Left lung (tissue), 10 donors: ENCODE data around the gene ANGEL2. TPM values are rescaled to one million over a fixed set of nuclear protein-coding genes. Genes with fewer than 3 reads are reported as not detected.
"Not testable (repeated sequence)": the region's sequence is repeated elsewhere in the genome, so short reads cannot be mapped to it uniquely, and the experiment has no call there.

Source experiments
- ATAC-seq: fragments of 200-7000 bp; cut with Tn5 transposase; one replicate; pipeline ENCODE4 v1.9.1; 2020; ENCODE audit warnings: moderate library complexity
- DNase-seq, 4 donors: peaks; one replicate each; pipeline ENCODE4 v3.0.0-alpha.2; 2013 to 2020
- H3K27ac ChIP-seq, 2 donors: fragments of 200-600 bp; sonication (generic) in 1 of 2; one replicate each; pipeline versions ENCODE4 v1.5.0 to v1.8.0; 2020 to 2021
- H3K27me3 ChIP-seq, 2 donors: fragments of 200-600 bp; sonication (generic) in 1 of 2; one replicate each; pipeline versions ENCODE4 v1.5.0 to v1.8.0; 2020 to 2021
- H3K36me3 ChIP-seq, 2 donors: fragments of 200-600 bp; sonication (generic) in 1 of 2; one replicate each; pipeline versions ENCODE4 v1.5.0 to v1.8.0; 2020 to 2021
- H3K4me1 ChIP-seq, 2 donors: fragments of 200-600 bp; one replicate each; pipeline ENCODE4 v1.8.0; 2021
- H3K4me3 ChIP-seq, 2 donors: fragments of 200-600 bp; sonication (generic) in 1 of 2; one replicate each; pipeline versions ENCODE4 v1.5.0 to v1.8.0; 2020 to 2021; ENCODE audit warnings: mild to moderate bottlenecking in 1 of 2
- H3K9me3 ChIP-seq, 2 donors: fragments of 200-600 bp; sonication (generic) in 1 of 2; one replicate each; pipeline versions ENCODE4 v1.5.0 to v1.8.0; 2020 to 2021
- intact Hi-C, 2 donors: fragments of 100-400 bp; cut with DNase I; formaldehyde crosslinking; loops; one replicate each; pipeline versions ENCODE4 v1.11.2 to v1.14.2; 2022
- polyA plus RNA-seq, 6 donors: library from polyadenylated mRNA; unstranded; fragments of 120-200 nt; gene quantifications; one replicate each; pipeline ENCODE4 v1.2.1, GENCODE V29; 2013; ENCODE audit not compliant: insufficient read length in 6 of 6
- total RNA-seq, 2 donors: library from RNA; stranded (reverse); fragmentation: NEBNext Ultra II Directional; extraction: Animal tissue kit (Norgen Biotek cat#: 25700); gene quantifications; one replicate each; pipeline ENCODE4 v1.2.1, GENCODE V29; 2021
- TF ChIP-seq, protein P1 (sequence below), 2 donors: fragments of 200-600 bp; sonication (generic) in 1 of 2; IDR thresholded peaks; one replicate each; pipeline versions ENCODE4 v1.5.0 to v1.8.0; 2021; ENCODE audit warnings: antibody characterized with exemption in 2 of 2
- donor health status: DM: no; HTN: yes; CAD: no.
- donor health status: DM: no; HTN: no; CAD: no.

ANGEL2 gene
- total and polyA plus RNA-seq, 8 donors, result 24.0 to 56.9 (median 44.8) TPM

GRCh38 chr1:213051127-213051880 lies 35.6 kb upstream of the ANGEL2 start, which contains the start of gene RPS6KC1:
TSS of gene RPS6KC1 (plus strand) at chr1:213051241. CDS start at chr1:213051405, 164 bp downstream.
- DNase-seq (peak; percentile 68 to 98 (median 86)), ATAC-seq (peak; percentile 99)
- Histone ChIP-seq H3K36me3 (no peaks in the 10 kb centered on the region), H3K4me3 (peak within 1 kb of the TSS; percentile 83 to 84), H3K27me3 (peaks cover 0 to 4% of the 10 kb centered on the region in 2 donors), H3K4me1 (peaks cover 0 to 33% of the 10 kb centered on the region in 2 donors), H3K27ac (peak within 1 kb of the TSS; percentile 72 to 89), H3K9me3 (no peaks in the 10 kb centered on the region)
- intact Hi-C loops, result no loop called here
- TF ChIP-seq, protein P1, sequence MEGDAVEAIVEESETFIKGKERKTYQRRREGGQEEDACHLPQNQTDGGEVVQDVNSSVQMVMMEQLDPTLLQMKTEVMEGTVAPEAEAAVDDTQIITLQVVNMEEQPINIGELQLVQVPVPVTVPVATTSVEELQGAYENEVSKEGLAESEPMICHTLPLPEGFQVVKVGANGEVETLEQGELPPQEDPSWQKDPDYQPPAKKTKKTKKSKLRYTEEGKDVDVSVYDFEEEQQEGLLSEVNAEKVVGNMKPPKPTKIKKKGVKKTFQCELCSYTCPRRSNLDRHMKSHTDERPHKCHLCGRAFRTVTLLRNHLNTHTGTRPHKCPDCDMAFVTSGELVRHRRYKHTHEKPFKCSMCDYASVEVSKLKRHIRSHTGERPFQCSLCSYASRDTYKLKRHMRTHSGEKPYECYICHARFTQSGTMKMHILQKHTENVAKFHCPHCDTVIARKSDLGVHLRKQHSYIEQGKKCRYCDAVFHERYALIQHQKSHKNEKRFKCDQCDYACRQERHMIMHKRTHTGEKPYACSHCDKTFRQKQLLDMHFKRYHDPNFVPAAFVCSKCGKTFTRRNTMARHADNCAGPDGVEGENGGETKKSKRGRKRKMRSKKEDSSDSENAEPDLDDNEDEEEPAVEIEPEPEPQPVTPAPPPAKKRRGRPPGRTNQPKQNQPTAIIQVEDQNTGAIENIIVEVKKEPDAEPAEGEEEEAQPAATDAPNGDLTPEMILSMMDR (IDR thresholded peaks at IDR 0.05), result no peak

DNA sequence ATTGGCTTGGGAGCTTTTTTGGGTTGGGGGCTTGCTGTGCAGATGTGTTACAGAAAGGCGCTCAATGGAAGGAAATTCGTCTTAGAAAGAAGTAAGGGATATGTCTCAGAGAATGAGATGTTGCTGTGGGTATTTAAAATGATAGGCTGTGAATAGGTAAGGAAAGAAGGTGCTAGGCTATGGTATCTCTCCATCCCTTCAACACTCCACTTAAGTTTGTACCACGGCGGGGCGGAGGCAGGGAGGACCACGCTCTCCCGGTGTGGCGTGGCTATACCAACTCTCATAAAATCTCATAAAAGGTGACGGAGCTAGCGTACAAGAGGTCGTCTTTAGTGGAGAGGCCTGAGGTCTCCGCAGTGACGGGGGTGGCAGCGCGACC lies 35.1 kb upstream of the ANGEL2 start:
- Histone ChIP-seq H3K4me1 (peaks cover 0 to 29% of the 10 kb centered on the region in 2 donors), H3K9me3 (no peaks in the 10 kb centered on the region), H3K27me3 (peaks cover 0 to 4% of the 10 kb centered on the region in 2 donors), H3K27ac (peak overlapping the region; percentile 72 to 89), H3K4me3 (peak overlapping the region; percentile 83 to 84), H3K36me3 (no peaks in the 10 kb centered on the region)
- intact Hi-C loops, result no loop called here
- ATAC-seq (peak; percentile 39), DNase-seq (no peak)
- TF ChIP-seq, protein P1 (IDR thresholded peaks at IDR 0.05), result no peak

GRCh38 chr1:213049232-213049631 lies 33.6 kb upstream of the ANGEL2 start:
- ATAC-seq, result no peak
- intact Hi-C loops, result no loop called here
- H3K4me3 ChIP-seq, result no peak overlapping the region
- peaks cover 0 to 13% of the 10 kb centered on the region in 2 donors for H3K27me3 ChIP-seq
- no peaks in the 10 kb centered on the region for H3K36me3 ChIP-seq
- H3K27ac ChIP-seq, result no peak overlapping the region
- no peak for DNase-seq
- H3K4me1 ChIP-seq, result peaks cover 0 to 19% of the 10 kb centered on the region in 2 donors
- TF ChIP-seq, protein P1 (IDR thresholded peaks at IDR 0.05), result no peak
- no peaks in the 10 kb centered on the region for H3K9me3 ChIP-seq

DNA sequence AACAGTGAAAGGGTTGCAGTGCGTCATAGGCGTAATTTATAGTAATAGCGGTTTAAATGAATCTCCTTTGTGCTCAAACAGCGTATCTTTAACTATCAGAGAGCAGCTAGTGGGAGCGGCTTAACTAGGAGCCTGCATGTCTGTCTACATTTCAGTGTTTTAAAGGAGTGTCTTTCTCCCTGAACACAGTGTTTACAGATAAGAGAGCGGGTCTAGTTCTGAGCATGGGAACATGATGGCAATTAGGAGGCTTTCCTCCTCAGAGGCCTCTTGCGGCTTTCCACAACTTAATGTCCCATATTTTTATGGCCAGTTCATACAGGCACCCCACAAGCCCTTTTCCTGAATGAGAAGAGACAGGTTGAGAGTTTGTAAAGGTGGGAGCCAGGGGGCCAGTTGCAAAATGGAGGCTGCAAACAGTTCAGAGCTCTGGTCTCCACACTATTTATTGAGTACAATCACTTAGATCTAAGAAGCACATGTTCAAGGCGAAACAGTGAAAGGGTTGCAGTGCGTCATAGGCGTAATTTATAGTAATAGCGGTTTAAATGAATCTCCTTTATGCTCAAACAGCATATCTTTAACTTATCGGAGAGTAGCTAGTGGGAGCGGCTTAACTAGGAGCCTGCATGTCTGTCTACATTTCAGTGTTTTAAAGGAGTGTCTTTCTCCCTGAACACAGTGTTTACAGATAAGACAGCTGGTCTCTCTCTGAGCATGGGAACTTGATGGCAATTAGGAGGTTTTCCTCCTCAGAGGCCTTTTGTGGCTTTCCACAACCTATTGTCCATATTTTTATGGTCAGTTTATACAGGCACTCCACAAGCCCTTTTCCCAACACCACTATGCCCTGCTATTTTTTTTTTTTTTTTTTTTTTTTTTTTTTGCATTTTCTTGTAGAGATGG lies 29.9 kb upstream of the ANGEL2 start:
- H3K9me3 ChIP-seq, DNase-seq, intact Hi-C loops, H3K4me1 ChIP-seq, H3K4me3 ChIP-seq, H3K36me3 ChIP-seq, H3K27ac ChIP-seq, ATAC-seq: not testable (repeated sequence)
- H3K27me3 ChIP-seq, result peaks cover 0 to 17% of the 10 kb centered on the region in 2 donors

DNA sequence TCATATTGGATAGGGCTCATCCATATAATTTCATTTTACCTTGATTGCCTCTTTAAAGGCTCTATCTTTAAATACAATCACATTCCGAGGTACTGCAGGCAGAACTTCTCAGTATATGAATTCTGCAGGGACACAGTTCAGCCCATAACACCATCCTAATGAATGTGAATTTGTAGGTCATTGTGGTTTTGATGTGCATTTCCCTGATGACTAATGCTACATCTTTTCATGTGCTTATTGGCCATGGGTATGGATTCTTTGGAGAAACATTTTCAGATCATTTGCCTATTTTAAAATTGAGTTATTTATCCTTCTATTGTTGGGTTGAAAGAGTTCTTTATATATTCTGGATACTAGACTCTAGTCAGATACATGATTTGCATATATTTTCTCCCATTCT lies 25.8 kb upstream of the ANGEL2 start:
- ATAC-seq, result no peak
- no peaks in the 10 kb centered on the region for H3K36me3 ChIP-seq
- no peak overlapping the region for H3K4me3 ChIP-seq
- peaks cover 2 to 32% of the 10 kb centered on the region in 2 donors for H3K27me3 ChIP-seq
- no peaks in the 10 kb centered on the region for H3K9me3 ChIP-seq
- no peak overlapping the region for H3K27ac ChIP-seq
- no peak for DNase-seq
- H3K4me1 ChIP-seq, result no peaks in the 10 kb centered on the region
- TF ChIP-seq, protein P1 (IDR thresholded peaks at IDR 0.05), result no peak
- intact Hi-C loops, result no loop called here
